B cell (primary cell): Measurements from ENCODE around the gene SRGAP1. TPM values are rescaled to one million over a fixed set of nuclear protein-coding genes. Genes with fewer than 3 reads are reported as not detected.

Source experiments
- ATAC-seq: fragments of 200-7000 bp; cut with Tn5 transposase; one replicate; pipeline ENCODE4 v1.10.0; 2021; ENCODE audit warnings: low read depth, mild to moderate bottlenecking, moderate number of reproducible peaks, moderate library complexity
- CTCF ChIA-PET: fragments of 350-600 bp; sonication (Branson Sonifier 250); formaldehyde crosslinking; loops from one replicate; lab custom pipeline; 2021; ENCODE audit warnings: antibody characterized with exemption, inconsistent platforms; lab: Charles Lee
- POLR2A ChIA-PET: fragments of 350-600 bp; sonication (Branson Sonifier 250); formaldehyde crosslinking; loops from one replicate; lab custom pipeline; 2021; ENCODE audit warnings: antibody characterized with exemption; lab: Charles Lee
- DNase-seq: peaks from one replicate; pipeline ENCODE4 v3.0.0; 2013
- H2AFZ ChIP-seq: 2 replicates; pipeline ENCODE4 v1.6.1; 2012; ENCODE audit warnings: mild to moderate bottlenecking, low read depth, low read length; ENCODE audit not compliant: insufficient read depth, poor library complexity, severe bottlenecking
- H3K27ac ChIP-seq, 2 donors: 1 replicate in 1 of 2; 2 replicates in 1 of 2; pipeline ENCODE4 v1.5.1; 2012 to 2013; ENCODE audit warnings: low read length in 2 of 2, mild to moderate bottlenecking in 2 of 2, moderate library complexity in 1 of 2
- H3K27me3 ChIP-seq, 4 experiments: fragments of 200-600 bp in 1 of 4; sonication (generic) in 1 of 4; replicated peaks in 1 of 4; 1 replicate in 2 of 4; 2 replicates in 2 of 4; pipeline versions ENCODE4 v1.6.1 to v1.7.0; 2013 to 2016; ENCODE audit warnings: low read length in 3 of 4, mild to moderate bottlenecking in 2 of 4, mixed read lengths in 1 of 4, moderate library complexity in 1 of 4; ENCODE audit not compliant: insufficient read depth in 4 of 4, control insufficient read depth in 3 of 4; ENCODE audit errors: control extremely low read depth in 1 of 4
- H3K36me3 ChIP-seq, 2 experiments: replicated peaks in 1 of 2; 1 replicate in 1 of 2; 2 replicates in 1 of 2; pipeline versions ENCODE4 v1.6.1 to v1.7.1; 2013; ENCODE audit warnings: low read length in 1 of 2; ENCODE audit not compliant: insufficient read depth in 2 of 2, control insufficient read depth in 1 of 2; ENCODE audit errors: control extremely low read depth in 1 of 2, extremely low read depth in 1 of 2
- H3K4me1 ChIP-seq, 2 donors: fragments of 200-600 bp in 1 of 2; sonication (generic) in 1 of 2; 1 replicate in 1 of 2; 2 replicates in 1 of 2; pipeline versions ENCODE4 v1.5.1 to v1.6.1; 2013 to 2017; ENCODE audit warnings: low read length in 2 of 2; ENCODE audit not compliant: control insufficient read depth in 2 of 2, insufficient read depth in 2 of 2
- H3K4me2 ChIP-seq: replicated peaks from 2 replicates; pipeline ENCODE3; 2012; ENCODE audit warnings: mild to moderate bottlenecking, low read depth, low read length; ENCODE audit not compliant: poor library complexity, severe bottlenecking
- H3K4me3 ChIP-seq, 5 experiments: fragments of 200-600 bp in 1 of 5; sonication (generic) in 1 of 5; 1 replicate in 3 of 5; 2 replicates in 2 of 5; pipeline versions ENCODE4 v1.5.1 to v1.7.0; 2011 to 2016; ENCODE audit warnings: low read length in 4 of 5, mild to moderate bottlenecking in 4 of 5, low read depth in 2 of 5, control low read depth in 1 of 5, moderate library complexity in 1 of 5; ENCODE audit not compliant: insufficient read depth in 1 of 5; ENCODE audit errors: control extremely low read depth in 1 of 5, extremely low read depth in 1 of 5
- H3K79me2 ChIP-seq: fragments of 200-600 bp; sonication (generic); one replicate; pipeline ENCODE4 v1.6.0; 2016; ENCODE audit warnings: low read length; ENCODE audit not compliant: control insufficient read depth, insufficient read depth
- H3K9ac ChIP-seq: fragments of 200-600 bp; sonication (generic); 2 replicates; pipeline ENCODE4 v1.6.1; 2017; ENCODE audit warnings: mild to moderate bottlenecking, low read length, moderate library complexity
- H3K9me3 ChIP-seq, 3 donors: one replicate each; pipeline versions ENCODE4 v1.6.1 to v1.7.1; 2013; ENCODE audit warnings: low read length in 2 of 3; ENCODE audit not compliant: control insufficient read depth in 2 of 3, insufficient read depth in 1 of 3; ENCODE audit errors: control extremely low read depth in 1 of 3
- H4K20me1 ChIP-seq: 2 replicates; pipeline ENCODE4 v1.6.0; 2012; ENCODE audit warnings: mild to moderate bottlenecking, low read length; ENCODE audit not compliant: insufficient read depth, control insufficient read depth, poor library complexity, severe bottlenecking
- H3K27ac Mint-ChIP-seq: one replicate; pipeline ENCODE4 v1.8.0; 2021; ENCODE audit warnings: mixed read lengths
- H3K27me3 Mint-ChIP-seq: one replicate; pipeline ENCODE4 v1.8.0; 2021; ENCODE audit warnings: mixed read lengths
- H3K4me1 Mint-ChIP-seq: one replicate; pipeline ENCODE4 v1.8.0; 2021; ENCODE audit warnings: mixed read lengths
- H3K4me3 Mint-ChIP-seq: one replicate; pipeline ENCODE4 v1.8.0; 2021; ENCODE audit warnings: mixed read lengths
- H3K9me3 Mint-ChIP-seq: one replicate; pipeline ENCODE4 v1.8.0; 2022; ENCODE audit warnings: mixed read lengths; ENCODE audit not compliant: insufficient read depth
- EZH2 ChIP-seq: IDR thresholded peaks from 2 replicates; pipeline ENCODE4 v1.6.1; 2012; ENCODE audit warnings: borderline replicate concordance, low read depth, mild to moderate bottlenecking, moderate library complexity, low read length; ENCODE audit not compliant: insufficient read depth, poor library complexity, severe bottlenecking
- WGBS: methylation state at CpG from one replicate; pipeline ENCODE4 v1.1.5; 2013; ENCODE audit warnings: missing lambda C conversion rate; ENCODE audit not compliant: insufficient coverage; 5-methylcytosine and 5-hydroxymethylcytosine counted together
- intact Hi-C: fragments of 100-400 bp; cut with micrococcal nuclease; formaldehyde crosslinking; loops from one replicate; pipeline ENCODE4 v1.10.0; 2022
- polyA plus RNA-seq: library from polyadenylated mRNA; depleted of rRNA; stranded (reverse); fragments of >200 nt; gene quantifications from 2 replicates; pipeline ENCODE4 v1.2.3, GENCODE V29; 2012
- total RNA-seq, 2 donors: library from RNA; stranded (reverse); fragments of 120-200 nt in 1 of 2; gene quantifications; 1 replicate in 1 of 2; 2 replicates in 1 of 2; pipeline versions ENCODE4 v1.2.3 to v1.2.4, GENCODE V29; 2013 to 2022
- TF ChIP-seq, protein P1 (sequence below): fragments of 200-600 bp; IDR thresholded peaks from one replicate; pipeline ENCODE4 v1.8.0; 2022; ENCODE audit warnings: antibody characterized with exemption, mild to moderate bottlenecking

Gene SRGAP1
- total and polyA plus RNA-seq, 2 donors (not counting 1 experiment from before 2014, with no cell fraction given) = under 0.01 to 0.22 TPM

DNA sequence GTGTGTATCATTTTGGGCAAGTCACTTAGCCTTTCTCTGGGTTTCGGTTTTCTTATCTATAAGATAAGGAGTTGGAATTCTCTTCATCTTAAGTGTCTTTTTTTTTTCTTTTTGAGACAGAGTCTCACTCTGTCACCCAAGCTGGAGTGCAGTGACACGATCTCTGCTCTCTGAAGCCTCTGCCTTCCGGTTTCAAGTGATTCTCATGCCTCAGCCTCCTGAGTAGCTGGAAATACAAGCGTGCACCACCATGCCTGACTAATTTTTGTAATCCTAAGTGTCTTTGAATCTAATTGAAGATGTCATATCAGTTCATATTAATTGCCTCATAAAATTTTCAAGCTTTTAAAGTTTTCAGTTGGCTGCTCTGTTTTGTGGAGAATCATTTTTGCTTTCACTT lies 4.0 kb downstream of the SRGAP1 start:
- no peaks in the 10 kb centered on the region for H3K36me3 ChIP-seq
- peaks cover 7% of the 10 kb centered on the region for H3K4me1 Mint-ChIP-seq
- H3K9me3 Mint-ChIP-seq = no peaks in the 10 kb centered on the region
- H3K27me3 Mint-ChIP-seq = peaks cover 23% of the 10 kb centered on the region
- no peak overlapping the region for H3K9ac ChIP-seq
- ATAC-seq (no peak), DNase-seq (no peak)
- H3K9me3 ChIP-seq = peaks cover 0 to 5% (median 0%) of the 10 kb centered on the region in 3 donors
- TF ChIP-seq, protein P1, sequence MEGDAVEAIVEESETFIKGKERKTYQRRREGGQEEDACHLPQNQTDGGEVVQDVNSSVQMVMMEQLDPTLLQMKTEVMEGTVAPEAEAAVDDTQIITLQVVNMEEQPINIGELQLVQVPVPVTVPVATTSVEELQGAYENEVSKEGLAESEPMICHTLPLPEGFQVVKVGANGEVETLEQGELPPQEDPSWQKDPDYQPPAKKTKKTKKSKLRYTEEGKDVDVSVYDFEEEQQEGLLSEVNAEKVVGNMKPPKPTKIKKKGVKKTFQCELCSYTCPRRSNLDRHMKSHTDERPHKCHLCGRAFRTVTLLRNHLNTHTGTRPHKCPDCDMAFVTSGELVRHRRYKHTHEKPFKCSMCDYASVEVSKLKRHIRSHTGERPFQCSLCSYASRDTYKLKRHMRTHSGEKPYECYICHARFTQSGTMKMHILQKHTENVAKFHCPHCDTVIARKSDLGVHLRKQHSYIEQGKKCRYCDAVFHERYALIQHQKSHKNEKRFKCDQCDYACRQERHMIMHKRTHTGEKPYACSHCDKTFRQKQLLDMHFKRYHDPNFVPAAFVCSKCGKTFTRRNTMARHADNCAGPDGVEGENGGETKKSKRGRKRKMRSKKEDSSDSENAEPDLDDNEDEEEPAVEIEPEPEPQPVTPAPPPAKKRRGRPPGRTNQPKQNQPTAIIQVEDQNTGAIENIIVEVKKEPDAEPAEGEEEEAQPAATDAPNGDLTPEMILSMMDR = no peak
- TF ChIP-seq EZH2 = no peak
- H3K27me3 ChIP-seq = peaks cover 0 to 10% (median 9%) of the 10 kb centered on the region in 4 experiments
- H3K4me3 Mint-ChIP-seq = no peak overlapping the region
- ChIA-PET POLR2A (no interaction called here), CTCF (no interaction called here)
- peaks cover 8 to 9% of the 10 kb centered on the region in 2 donors for H3K4me1 ChIP-seq
- no CpG with 5 or more reads among the region's 4 CpGs for WGBS
- no peaks in the 10 kb centered on the region for H3K79me2 ChIP-seq
- H4K20me1 ChIP-seq = no peaks in the 10 kb centered on the region
- H3K27ac ChIP-seq = no peak overlapping the region
- H3K4me3 ChIP-seq = no peak overlapping the region
- H3K27ac Mint-ChIP-seq = no peak overlapping the region
- H2AFZ ChIP-seq = no peak overlapping the region
- no peak overlapping the region for H3K4me2 ChIP-seq
- intact Hi-C loops = loop anchor here (10.0 kb wide), 1 partner anchor 556 kb away; the partner anchor contains the start of gene XPOT

DNA sequence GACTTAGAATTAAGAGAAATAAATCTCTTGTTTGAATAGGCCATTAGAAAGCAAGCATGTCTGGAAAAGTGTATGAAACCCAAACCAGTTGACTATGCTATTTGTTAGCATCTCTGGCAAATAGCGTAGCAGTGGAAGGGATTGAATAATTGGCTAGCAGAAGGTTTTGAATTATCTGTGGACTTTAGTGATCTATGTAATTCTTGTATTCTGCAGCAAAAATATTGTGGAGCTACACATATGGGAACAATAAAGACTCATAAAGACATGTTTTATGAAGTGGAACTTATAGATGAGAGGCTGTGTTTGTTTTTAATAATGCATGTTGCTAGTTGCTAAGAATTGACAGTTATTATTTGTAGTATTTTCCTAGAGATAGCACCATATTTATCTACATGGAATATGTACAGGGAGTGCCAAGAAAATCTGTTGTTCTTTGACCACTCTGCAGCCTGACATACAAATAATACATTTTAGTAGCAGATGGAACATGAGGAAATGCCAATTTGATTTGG lies 4.7 kb downstream of the SRGAP1 start:
- no peak overlapping the region for H3K9ac ChIP-seq
- no peak overlapping the region for H3K4me2 ChIP-seq
- H3K4me1 ChIP-seq = peaks cover 8% of the 10 kb centered on the region in 2 donors
- DNase-seq (no peak), ATAC-seq (no peak)
- peaks cover 0 to 10% (median 9%) of the 10 kb centered on the region in 4 experiments for H3K27me3 ChIP-seq
- no peak overlapping the region for H3K4me3 Mint-ChIP-seq
- H3K4me1 Mint-ChIP-seq = peaks cover 7% of the 10 kb centered on the region
- intact Hi-C loops = loop anchor here (10.0 kb wide), 1 partner anchor 556 kb away; the partner anchor contains the start of gene XPOT
- peaks cover 0 to 5% (median 0%) of the 10 kb centered on the region in 3 donors for H3K9me3 ChIP-seq
- H3K27ac Mint-ChIP-seq = no peak overlapping the region
- H3K79me2 ChIP-seq = no peaks in the 10 kb centered on the region
- no peak overlapping the region for H3K27ac ChIP-seq
- H3K4me3 ChIP-seq = no peak overlapping the region
- POLR2A ChIA-PET = no interaction called here
- no peaks in the 10 kb centered on the region for H3K36me3 ChIP-seq
- TF ChIP-seq, protein P1 = no peak
- TF ChIP-seq EZH2 = no peak
- CTCF ChIA-PET = no interaction called here
- H3K27me3 Mint-ChIP-seq = peaks cover 23% of the 10 kb centered on the region
- no peak overlapping the region for H2AFZ ChIP-seq
- 100% methylated on average over 1 of the region's 1 CpG for WGBS
- no peaks in the 10 kb centered on the region for H3K9me3 Mint-ChIP-seq
- H4K20me1 ChIP-seq = no peaks in the 10 kb centered on the region
